NCI-H2107 (cell line): Measurements from ENCODE around the gene EREG.

ENCODE experiments used
- DNase-seq: peaks from one replicate; lab custom pipeline; 2025; lab: John Stamatoyannopoulos, UW

Gene EREG

GRCh38 chr4:74344031-74344430, 20.9 kb upstream of the EREG start:
- DNase-seq: no peak

- DNase-seq: no peak
Observed at GRCh38 chr4:74353858-74354257, 11.1 kb upstream of the EREG start.

GRCh38 chr4:74357965-74358364, 7.0 kb upstream of the EREG start:
- DNase-seq: no peak

GRCh38 chr4:74361671-74362070, 3.3 kb upstream of the EREG start:
- DNase-seq: no peak

GRCh38 chr4:74362347-74362746, 2.6 kb upstream of the EREG start:
- DNase-seq: no peak

GRCh38 chr4:74364256-74364651, 691 bp upstream of the EREG start:
- DNase-seq: no peak

GRCh38 chr4:74365761-74366160, 816 bp downstream of the EREG start:
- DNase-seq: no peak

- no peak for DNase-seq
Observed at GRCh38 chr4:74366367-74366911, 1.5 kb downstream of the EREG start.

GRCh38 chr4:74367656-74368290, 2.8 kb downstream of the EREG start:
- DNase-seq: no peak

- DNase-seq: no peak
Observed at GRCh38 chr4:74368596-74368995, 3.7 kb downstream of the EREG start.

GRCh38 chr4:74369855-74370254, 4.9 kb downstream of the EREG start:
- no peak for DNase-seq

- DNase-seq: no peak
Observed at GRCh38 chr4:74370912-74371311, 6.0 kb downstream of the EREG start.

- DNase-seq: no peak
Observed at GRCh38 chr4:74374128-74374527, 9.2 kb downstream of the EREG start.

GRCh38 chr4:74374561-74375327, 9.8 kb downstream of the EREG start:
- no peak for DNase-seq

GRCh38 chr4:74375824-74376426, 11.0 kb downstream of the EREG start:
- DNase-seq: no peak

- DNase-seq: no peak
Observed at GRCh38 chr4:74376888-74377483, 12.0 kb downstream of the EREG start.

- no peak for DNase-seq
Observed at GRCh38 chr4:74377714-74378113, 12.8 kb downstream of the EREG start.

GRCh38 chr4:74378573-74378972, 13.6 kb downstream of the EREG start:
- no peak for DNase-seq

- no peak for DNase-seq
Observed at GRCh38 chr4:74379912-74380311, 15.0 kb downstream of the EREG start.

GRCh38 chr4:74385386-74385785, 20.4 kb downstream of the EREG start:
- no peak for DNase-seq

GRCh38 chr4:74386159-74386558, 21.2 kb downstream of the EREG start:
- no peak for DNase-seq

- DNase-seq: no peak
Observed at GRCh38 chr4:74387790-74388189, 22.8 kb downstream of the EREG start.

- no peak for DNase-seq
Observed at GRCh38 chr4:74389494-74389893, 24.5 kb downstream of the EREG start.
